Activated CD4-positive, alpha-beta T cell treated with anti-CD3 and anti-CD28 coated beads, Interleukin-2, amount 10 ng/mL, durations not matched to agents 24 days and 14 days (primary cell): Measurements from ENCODE around the gene POLG2. TPM values are rescaled to one million over a fixed set of nuclear protein-coding genes. Genes with fewer than 3 reads are reported as not detected.
"Not testable (repeated sequence)": the region's sequence is repeated elsewhere in the genome, so short reads cannot be mapped to it uniquely, and the experiment has no call there.

Experiments
- DNase-seq: peaks from one replicate; pipeline ENCODE4 v3.0.0; 2022
- H3K27ac Mint-ChIP-seq: one replicate; pipeline ENCODE4 v1.8.0; 2022; ENCODE audit warnings: mild to moderate bottlenecking, mixed read lengths
- H3K27me3 Mint-ChIP-seq: one replicate; pipeline ENCODE4 v1.8.0; 2022; ENCODE audit warnings: mixed read lengths
- H3K36me3 Mint-ChIP-seq: one replicate; pipeline ENCODE4 v1.8.0; 2022; ENCODE audit warnings: low read depth, mild to moderate bottlenecking, mixed read lengths
- H3K4me1 Mint-ChIP-seq: one replicate; pipeline ENCODE4 v1.8.0; 2021; ENCODE audit warnings: mixed read lengths
- H3K4me3 Mint-ChIP-seq: one replicate; pipeline ENCODE4 v1.8.0; 2022; ENCODE audit warnings: mild to moderate bottlenecking, moderate library complexity, mixed read lengths
- H3K9me3 Mint-ChIP-seq: one replicate; pipeline ENCODE4 v1.8.0; 2021; ENCODE audit warnings: mixed read lengths
- intact Hi-C: fragments of 100-400 bp; cut with micrococcal nuclease; formaldehyde crosslinking; loops from one replicate; pipeline ENCODE4 v1.15.1; 2023
- total RNA-seq: library from RNA; stranded (reverse); gene quantifications from 2 replicates; pipeline ENCODE4 v1.2.3, GENCODE V29; 2022

POLG2 gene
- total RNA-seq, 1 donor from 2014 or later, result 36.3 TPM

DNA sequence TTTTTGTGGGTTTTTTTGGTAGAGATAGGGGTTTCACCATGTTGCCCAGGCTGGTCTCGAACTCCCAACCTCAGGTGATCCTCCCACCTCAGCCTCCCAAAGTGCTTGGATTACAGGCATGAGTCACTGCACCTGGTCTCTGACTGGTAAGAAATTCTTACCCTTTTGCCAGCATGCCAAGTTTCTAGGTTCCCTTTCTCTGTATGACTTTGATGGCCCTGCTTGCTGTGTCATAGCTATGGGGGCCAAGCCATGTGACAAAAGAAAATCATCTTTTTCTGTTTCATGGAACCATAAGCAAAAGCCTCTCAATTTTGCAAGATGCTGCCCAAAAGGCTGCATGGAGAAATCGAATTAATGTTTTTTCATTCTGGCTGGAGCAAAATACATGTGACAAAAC, 66.8 kb downstream of the POLG2 start:
- H3K4me1 Mint-ChIP-seq, H3K9me3 Mint-ChIP-seq, H3K4me3 Mint-ChIP-seq, H3K36me3 Mint-ChIP-seq, intact Hi-C loops, H3K27ac Mint-ChIP-seq, DNase-seq: not testable (repeated sequence)
- H3K27me3 Mint-ChIP-seq, result peaks cover 27% of the 10 kb centered on the region

- intact Hi-C loops, result no loop called here
- DNase-seq, result no peak
- Mint-ChIP-seq H3K27ac (no peak overlapping the region), H3K36me3 (no peaks in the 10 kb centered on the region), H3K9me3 (no peaks in the 10 kb centered on the region), H3K4me1 (no peaks in the 10 kb centered on the region), H3K27me3 (peaks cover 25% of the 10 kb centered on the region), H3K4me3 (no peak overlapping the region)
These were observed 68.4 kb downstream of the POLG2 start for GRCh38 chr17:64428406-64428805.

Other genes with a start within 250 kb of the POLG2 start
- 22.2 and 23.9 TPM in 2 replicates for gene TEX2, start 233.8 kb downstream of the POLG2 start, total RNA-seq
- 4.9 and 6.8 TPM in 2 replicates for gene PECAM1, start 106.2 kb downstream of the POLG2 start, total RNA-seq
- gene MILR1, start 47.9 kb downstream of the POLG2 start, total RNA-seq, result 0.28 TPM in 1 of 2 replicates, not detected in the other
- 844 and 861 TPM in 2 replicates for gene DDX5, start 9.2 kb upstream of the POLG2 start, total RNA-seq
- 42.9 and 48.3 TPM in 2 replicates for gene CEP95, start 9.9 kb upstream of the POLG2 start, total RNA-seq
- 10.3 and 11.3 TPM in 2 replicates for gene SMURF2, start 165.3 kb upstream of the POLG2 start, total RNA-seq